ENCODE results near the gene CLEC4C.
"Not testable (repeated sequence)": the region's sequence is repeated elsewhere in the genome, so short reads cannot be mapped to it uniquely, and the experiment has no call there.

The CLEC4C gene, protein sequence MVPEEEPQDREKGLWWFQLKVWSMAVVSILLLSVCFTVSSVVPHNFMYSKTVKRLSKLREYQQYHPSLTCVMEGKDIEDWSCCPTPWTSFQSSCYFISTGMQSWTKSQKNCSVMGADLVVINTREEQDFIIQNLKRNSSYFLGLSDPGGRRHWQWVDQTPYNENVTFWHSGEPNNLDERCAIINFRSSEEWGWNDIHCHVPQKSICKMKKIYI

GRCh38 chr12:7747246-7747645 lies at the start of gene CLEC4C:
Gene CLEC4C, minus strand, starts transcription at chr12:7747375. Its CDS starts 27 bp downstream, at chr12:7747348.
- no peak for DNase-seq (ENCODE audit: low spot score)

DNA sequence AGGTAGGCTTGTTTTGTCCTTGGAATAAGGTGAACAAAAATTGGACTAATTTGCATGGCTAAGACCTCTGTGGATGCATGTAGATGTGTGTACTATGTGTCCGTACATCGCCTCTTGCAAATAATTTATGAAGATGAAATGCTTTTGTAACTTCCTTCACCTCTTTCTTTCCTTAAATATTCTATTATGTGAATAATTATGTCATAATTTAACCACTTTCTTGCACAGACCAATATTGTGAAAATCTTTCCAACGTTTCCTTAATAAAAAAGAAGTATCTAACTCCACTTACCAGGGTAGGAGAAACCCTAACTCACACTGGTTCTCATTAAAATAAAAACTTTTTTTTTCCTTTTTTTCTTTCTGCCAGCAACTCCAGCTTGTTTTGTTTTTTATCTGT lies 46.0 kb upstream of the CLEC4C start:
- no peak for DNase-seq (ENCODE audit: low spot score)

GRCh38 chr12:7788884-7789528 lies 41.8 kb upstream of the CLEC4C start, which contains the start of gene NANOG:
Gene NANOG, plus strand, starts transcription at chr12:7789402. Its CDS starts 213 bp downstream, at chr12:7789615.
- not testable (repeated sequence) for DNase-seq (ENCODE audit: low spot score)

DNA sequence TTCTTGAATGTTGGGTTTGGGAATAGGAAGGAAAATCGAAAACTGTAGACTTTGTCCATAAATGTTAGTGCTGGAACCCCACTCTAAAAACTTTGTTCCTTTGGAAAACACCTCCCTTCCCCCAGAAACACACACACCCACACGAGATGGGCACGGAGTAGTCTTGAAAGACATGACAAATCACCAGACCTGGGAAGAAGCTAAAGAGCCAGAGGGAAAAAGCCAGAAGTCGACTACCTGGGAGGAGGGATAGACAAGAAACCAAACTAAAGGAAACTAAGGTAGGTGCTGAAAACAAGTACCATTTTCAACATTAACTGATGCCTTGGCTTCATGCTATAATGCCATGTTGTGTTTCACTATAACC lies 41.1 kb upstream of the CLEC4C start:
- no peak for DNase-seq (ENCODE audit: low spot score)

GRCh38 chr12:7787574-7788293 lies 40.6 kb upstream of the CLEC4C start:
- DNase-seq (ENCODE audit: low spot score), result no peak

DNA sequence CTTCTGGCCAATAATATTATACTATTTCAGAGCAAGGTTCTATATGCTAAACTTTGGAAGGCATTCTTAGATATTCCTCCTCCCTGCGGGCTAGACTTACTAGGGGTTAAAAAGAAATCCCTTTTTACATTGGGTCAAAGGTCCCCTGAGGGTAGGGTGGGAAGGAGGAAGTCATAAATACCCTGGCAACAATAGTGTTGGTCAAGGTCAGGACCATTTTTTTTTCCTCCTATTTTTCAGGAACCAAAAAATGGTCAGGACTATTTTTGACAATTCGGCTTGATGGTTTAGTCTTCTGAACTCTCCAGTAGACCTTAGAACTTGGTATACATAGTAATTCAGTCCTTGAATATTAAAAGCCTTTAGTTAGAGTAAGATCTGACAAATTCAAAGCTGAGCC lies 37.5 kb upstream of the CLEC4C start:
- DNase-seq (ENCODE audit: low spot score), result no peak

DNA sequence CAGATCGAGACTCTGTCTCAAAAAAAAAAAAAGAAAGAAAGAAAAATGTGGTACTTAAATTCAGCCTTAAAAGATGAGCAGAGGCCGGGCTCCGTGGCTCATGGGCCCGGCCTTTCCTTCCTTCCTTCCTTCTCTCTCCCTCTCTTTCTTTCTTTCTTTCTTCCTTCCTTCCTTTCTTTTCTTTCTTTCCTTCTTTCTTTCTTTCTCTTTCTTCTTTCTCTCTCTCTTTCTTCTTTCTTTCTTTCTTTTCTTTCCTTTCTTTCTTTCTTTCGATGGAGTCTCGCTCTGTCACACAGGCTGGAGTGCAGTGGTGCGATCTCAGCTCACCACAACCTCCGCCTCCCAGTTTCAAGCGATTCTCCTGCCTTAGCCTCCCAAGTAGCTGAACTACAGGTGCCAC lies 36.3 kb upstream of the CLEC4C start:
- not testable (repeated sequence) for DNase-seq (ENCODE audit: low spot score)

- DNase-seq (ENCODE audit: low spot score), result no peak
Observed at GRCh38 chr12:7782055-7782454, 34.9 kb upstream of the CLEC4C start.

DNA sequence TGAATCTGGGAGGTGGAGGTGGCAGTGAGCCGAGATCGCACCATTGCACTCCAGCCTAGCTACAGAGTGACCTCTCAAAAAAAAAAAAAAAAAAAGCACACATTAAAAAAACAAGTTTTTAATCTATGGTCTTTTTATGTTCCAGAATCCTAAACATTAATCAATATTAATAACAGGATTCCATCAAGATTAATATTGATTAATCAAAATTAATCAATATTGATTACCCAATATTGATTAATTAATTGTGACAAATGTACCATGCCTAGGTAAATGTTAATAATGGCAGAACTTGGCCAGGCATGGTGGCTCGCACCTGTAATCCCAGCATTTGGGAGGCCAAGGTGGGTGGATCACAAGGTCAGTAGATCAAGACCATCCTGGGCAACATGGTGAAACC lies 34.1 kb upstream of the CLEC4C start:
- DNase-seq (ENCODE audit: low spot score), result no peak

DNA sequence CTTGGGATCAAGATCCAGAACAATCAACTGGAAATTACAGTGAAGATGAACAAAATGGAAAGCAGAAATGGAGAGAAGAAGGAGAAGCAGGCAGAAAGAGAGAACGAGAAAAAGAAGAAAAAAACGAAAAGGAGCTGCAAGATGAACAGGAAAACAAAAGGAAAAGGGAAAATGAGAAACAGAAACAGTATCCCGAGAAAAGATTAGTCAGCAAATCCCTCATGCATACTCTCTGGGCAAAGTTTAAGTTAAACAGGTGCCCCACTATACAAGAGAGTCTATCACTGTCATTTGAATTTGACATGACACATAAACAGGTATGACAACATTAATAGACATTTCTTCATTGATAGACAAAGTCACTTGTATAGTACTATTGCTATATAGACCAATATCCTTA lies 22.8 kb upstream of the CLEC4C start:
- DNase-seq (ENCODE audit: low spot score), result no peak

DNA sequence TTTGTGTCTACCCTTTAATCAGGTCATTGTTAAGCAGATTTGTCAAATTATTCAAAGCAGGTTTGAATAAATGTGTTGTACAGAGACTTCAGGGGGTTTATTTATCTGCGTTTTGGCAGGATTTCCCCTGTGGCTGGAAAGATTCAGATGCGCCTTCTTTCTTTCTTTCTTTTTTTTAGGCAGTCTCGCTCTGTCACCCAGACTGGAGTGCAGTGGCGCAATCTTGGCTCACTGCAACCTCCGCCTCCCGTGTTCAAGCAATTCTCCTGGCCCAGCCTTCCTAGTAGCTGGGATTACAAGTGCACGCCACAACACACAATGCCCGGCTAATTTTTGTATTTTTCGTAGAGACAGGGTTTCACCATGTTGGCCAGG lies 11.6 kb upstream of the CLEC4C start:
- no peak for DNase-seq (ENCODE audit: low spot score)

GRCh38 chr12:7756993-7757392 lies 9.8 kb upstream of the CLEC4C start:
- no peak for DNase-seq (ENCODE audit: low spot score)

DNA sequence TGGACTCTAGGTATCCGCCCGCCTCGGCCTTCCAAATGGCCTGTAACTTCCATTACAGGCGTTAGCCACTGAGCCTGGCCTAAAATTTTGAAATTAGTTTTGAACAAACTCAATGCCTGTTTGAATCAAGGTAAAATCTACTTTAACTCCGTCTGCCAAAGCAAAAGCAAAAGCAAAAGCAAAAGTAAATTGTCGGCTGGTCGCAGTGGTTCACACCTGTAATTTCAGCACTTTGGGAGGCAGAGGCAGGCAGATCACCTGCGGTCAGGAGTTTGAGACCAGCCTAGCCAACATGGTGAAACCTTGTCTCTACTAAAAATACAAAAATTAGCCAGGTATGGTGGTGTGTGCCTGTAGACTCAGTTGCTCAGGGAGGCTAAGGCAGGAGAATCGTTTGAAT lies 8.5 kb upstream of the CLEC4C start:
- DNase-seq (ENCODE audit: low spot score), result not testable (repeated sequence)

DNA sequence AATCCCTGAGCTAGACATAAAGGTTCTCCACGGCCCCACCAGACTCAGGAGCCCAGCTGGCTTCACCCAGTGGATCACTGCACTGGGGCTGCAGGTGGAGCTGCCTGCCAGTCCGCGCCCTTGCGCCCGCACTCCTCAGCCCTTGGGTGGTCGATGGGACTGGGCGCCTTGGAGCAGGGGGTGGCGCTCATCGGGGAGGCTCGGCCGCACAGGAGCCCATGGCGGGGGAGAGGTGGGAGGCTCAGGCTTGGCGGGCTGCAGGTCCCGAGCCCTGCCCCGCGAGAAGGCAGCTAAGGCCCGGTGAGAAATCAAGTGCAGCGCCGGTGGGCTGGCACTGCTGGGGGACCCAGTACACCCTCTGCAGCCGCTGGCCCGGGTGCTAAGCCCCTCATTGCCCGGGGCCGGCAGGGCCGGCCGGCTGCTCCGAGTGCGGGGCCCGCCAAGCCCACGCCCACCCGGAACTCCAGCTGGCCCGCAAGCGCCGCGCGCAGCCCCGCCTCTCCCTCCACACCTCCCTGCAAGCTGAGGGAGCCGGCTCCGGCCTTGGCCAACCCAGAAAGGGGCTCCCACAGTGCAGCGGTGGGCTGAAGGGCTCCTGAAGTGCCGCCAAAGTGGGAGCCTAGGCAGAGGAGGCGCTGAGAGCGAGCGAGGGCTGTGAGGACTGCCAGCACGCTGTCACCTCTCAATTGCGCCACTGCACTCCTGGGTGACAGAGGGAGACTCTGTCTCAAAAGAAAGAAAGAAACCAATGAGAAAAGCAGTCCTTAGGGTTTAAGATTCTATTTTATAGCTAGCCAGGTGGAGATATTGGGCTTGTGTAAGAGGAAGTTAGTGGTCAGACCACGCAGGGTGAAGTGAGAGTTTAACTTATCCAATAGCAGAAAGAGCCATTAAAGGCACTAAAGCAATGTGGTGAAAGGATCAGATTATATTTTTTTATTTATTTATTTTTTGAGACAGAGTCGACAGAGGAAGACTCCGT lies 5.1 kb upstream of the CLEC4C start:
- not testable (repeated sequence) for DNase-seq (ENCODE audit: low spot score)

DNA sequence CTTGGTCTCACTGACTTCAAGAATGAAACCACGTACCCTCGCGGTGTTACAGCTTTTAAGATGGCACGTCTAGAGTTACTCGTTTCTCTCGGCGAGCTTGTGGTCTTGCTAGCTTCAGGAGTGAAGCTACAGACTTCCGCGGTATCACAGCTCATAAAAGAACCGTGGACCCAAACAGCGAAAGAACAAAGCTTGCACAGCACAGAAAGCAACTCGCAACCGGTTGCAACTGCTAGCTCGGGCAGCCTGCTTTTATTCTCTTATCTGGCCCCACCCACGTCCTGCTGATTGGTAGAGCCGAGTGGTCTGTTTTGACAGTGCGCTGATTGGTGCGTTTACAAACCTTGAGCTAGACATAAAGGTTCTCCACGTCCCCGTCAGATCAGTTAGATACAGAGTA lies 4.2 kb upstream of the CLEC4C start:
- no peak for DNase-seq (ENCODE audit: low spot score)

DNA sequence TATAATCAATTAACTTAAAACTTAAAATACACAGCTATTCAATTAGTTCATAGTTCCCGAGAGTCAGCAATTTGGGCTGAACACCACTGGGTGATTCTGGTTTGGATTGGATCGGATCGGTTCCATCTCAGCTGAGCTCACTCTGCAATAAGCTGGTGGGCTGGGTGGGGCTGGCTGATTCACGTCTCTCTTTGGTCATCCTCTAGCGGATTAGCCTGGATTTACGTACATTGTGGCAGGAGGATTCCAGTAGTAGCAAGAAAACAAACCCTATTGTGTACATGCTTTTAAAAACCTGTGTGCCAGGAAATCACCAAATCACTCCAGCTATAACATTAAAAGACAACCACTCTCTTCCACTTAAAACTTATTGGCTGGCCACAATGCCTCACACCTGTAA lies 3.2 kb upstream of the CLEC4C start:
- no peak for DNase-seq (ENCODE audit: low spot score)

DNA sequence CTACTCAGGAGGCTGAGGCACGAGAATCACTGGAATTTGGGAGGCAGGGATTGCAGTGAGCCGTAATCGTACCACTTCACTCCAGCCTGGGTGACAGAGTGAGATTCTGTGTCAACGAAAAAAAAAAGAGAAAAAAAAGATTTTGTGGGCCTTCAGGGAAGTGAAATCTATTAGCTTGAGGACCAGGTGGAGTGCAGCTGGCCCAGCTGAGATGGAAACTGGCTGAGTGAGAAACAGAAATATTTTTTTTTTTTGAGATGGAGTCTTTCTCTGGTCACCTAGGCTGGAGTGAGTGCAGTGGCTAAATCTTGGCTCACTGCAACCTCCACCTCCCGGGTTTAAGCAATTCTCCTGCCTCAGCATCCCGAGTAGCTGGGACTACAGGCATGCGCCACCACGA lies 2.3 kb upstream of the CLEC4C start:
- DNase-seq (ENCODE audit: low spot score), result no peak

DNA sequence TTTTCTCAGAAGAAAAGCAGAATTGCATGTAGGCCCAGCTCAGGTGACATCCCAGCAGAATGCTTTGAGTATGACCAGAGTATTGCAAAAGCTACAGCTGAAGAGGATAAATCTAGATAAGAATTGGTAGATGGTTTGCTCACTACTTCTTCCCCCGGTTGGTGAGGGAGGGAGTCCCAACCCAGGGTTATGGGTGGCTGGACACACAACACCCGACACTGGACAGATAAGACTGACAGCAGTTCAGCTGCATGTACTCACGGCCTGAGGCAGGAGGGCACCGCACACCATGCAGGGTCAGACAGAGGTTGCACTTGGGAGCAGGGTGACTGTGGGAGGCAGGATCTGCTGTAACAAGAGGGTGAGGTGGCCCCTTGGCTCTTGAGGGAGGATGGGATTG lies 1.7 kb upstream of the CLEC4C start:
- DNase-seq (ENCODE audit: low spot score), result no peak

DNA sequence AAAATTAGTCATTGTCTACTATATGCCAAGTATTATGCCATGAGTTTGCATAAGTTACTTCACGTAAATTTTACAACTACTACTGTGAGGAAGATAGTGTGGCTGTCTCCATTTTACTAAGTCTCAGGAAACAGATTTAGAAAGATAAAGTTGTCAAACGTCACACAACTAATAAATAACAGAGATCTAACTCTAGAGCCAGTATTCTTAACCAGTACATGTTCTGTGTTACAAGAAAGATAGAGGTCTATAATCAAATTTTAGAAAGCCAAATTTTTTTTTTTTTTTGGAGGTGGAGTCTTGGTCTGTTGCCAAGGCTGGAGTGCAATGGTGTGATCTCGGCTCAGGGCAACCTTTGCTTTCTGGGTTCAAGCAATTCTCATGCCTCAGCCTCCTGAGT lies 14.2 kb downstream of the CLEC4C start:
- no peak for DNase-seq (ENCODE audit: low spot score)

DNA sequence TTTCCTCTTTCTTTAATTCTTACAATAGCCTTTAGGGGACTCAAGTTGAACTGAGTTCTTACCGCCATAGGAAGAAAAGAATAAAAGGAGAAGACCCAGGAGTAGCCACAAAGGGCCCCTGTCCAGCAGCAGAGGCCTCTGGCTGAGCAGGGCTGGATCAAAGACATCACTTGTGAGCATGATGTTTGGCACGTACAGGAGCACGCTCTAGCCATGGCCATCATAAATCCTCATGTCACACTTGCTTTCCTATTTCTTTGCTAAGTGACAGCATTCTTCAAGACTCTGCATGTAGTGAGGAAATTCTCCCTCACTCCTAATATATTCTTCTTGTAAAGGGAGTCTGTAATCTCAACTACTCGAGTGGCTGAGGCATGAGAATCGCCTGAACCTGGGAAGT lies 15.7 kb downstream of the CLEC4C start:
- no peak for DNase-seq (ENCODE audit: low spot score)

DNA sequence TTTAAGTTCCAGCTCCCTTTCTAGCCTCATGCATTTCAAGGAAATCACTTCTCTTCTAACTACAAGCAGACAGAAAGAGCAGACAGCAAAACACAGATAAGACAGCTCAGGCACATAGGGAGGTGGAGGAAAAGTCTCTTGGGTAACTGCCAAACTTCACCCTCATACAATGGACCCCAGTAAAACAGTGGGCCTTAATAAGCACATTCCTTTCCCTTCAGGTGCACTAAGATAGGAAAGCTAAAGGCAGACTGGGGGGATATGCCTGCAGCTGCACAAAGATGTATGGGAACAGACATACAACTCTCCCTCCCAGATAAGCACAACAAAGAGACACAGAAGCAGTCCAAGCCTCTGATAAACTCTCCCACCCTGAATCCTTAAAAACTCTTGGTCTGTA lies 16.2 kb downstream of the CLEC4C start:
- not testable (repeated sequence) for DNase-seq (ENCODE audit: low spot score)

DNA sequence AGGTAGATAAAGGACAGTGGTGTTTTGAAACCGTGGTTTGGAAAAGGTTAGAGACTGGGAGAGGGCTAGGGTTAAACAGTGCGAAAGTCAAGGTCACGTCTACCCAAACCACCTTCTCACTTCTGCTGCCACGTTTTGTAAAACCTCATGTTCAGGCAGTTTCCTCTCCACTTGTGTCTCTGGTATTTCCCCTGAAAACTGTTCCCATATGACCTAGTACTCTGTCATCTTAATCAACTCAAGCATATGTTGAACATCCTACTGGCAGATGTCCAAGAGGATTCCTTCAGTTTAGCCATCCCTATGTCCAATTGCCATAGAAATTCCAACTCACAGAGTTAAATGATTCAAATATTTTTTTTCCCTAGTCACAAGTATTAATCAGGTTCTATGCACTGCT lies 17.4 kb downstream of the CLEC4C start:
- no peak for DNase-seq (ENCODE audit: low spot score)
